HL-60 (cell line): Measurements from ENCODE around the gene TMUB1.

ENCODE experiments used
- CTCF ChIP-seq: IDR thresholded peaks from one replicate; pipeline ENCODE4 v1.5.1; 2011; ENCODE audit warnings: low read length, control low read depth, inconsistent platforms; ENCODE audit not compliant: insufficient read depth
- GABPA ChIP-seq: IDR thresholded peaks from 2 replicates; pipeline ENCODE4 v1.6.1; 2012; ENCODE audit warnings: low read depth
- REST ChIP-seq: IDR thresholded peaks from 2 replicates; pipeline ENCODE4 v1.6.1; 2012; ENCODE audit warnings: low read depth; ENCODE audit not compliant: insufficient replicate concordance
- SPI1 ChIP-seq: IDR thresholded peaks from 2 replicates; pipeline ENCODE4 v1.6.1; 2012; ENCODE audit warnings: low read depth, mild to moderate bottlenecking, borderline replicate concordance

- peak; percentile 99 for TF ChIP-seq CTCF
- no peak for TF ChIP-seq GABPA
- TF ChIP-seq REST: no peak
- TF ChIP-seq SPI1: no peak
Observed at GRCh38 chr7:151123822-151124464, 40.6 kb upstream of the TMUB1 start.
